GM19328 (cell line): ENCODE data around the gene CCDC179.

ENCODE experiments used
- ATAC-seq: cut with Tn5 transposase; IDR thresholded peaks from one replicate; pipeline ENCODE4 v1.9.1; 2021; ENCODE audit warnings: mild to moderate bottlenecking, moderate library complexity; ENCODE audit not compliant: unreplicated experiment

Gene CCDC179

DNA sequence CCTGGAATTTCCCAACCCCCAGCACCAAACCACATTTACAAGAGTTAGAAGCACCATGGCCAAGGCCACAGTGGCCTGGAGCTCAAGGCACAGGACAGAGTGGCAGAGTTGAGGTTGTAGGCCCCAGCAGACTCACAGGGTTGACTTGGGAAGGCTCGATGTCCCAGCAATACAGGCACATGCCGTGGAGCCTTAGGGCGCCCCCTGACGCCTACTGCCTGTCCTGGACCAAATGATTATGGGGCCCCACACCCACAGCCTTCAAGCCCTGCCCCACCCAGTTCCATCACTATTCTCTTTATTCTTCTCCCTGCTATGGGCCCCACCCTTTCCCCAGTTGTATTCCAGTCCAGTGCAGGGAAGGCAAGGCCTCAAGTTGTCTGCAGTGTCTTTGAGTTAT lies at the start of gene CCDC179:
CCDC179 (minus strand) TSS at position 234 of the 400 bp plus-strand sequence; CDS start at position 181, 53 bp downstream.
- no peak for ATAC-seq

GRCh38 chr11:22903782-22904181 lies 43.5 kb upstream of the CCDC179 start:
- no peak for ATAC-seq

DNA sequence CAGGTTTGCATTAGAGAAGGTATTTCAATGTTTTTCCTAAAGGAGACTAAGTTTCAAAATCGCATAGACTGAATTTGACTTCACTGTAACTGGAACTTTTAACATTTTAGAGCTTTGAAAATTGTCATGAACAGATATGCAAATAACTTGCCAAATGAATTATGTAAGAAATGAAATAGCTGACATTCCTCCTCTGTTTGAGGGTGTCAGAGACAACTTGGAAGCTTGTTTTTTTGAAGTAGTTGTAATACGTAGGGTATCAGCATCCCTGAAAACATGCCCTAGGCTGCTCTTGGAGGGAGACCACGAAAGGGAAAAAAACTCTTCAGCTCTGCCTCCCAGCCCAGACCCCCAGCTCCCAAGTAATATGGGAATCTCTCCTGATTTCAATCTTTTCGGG lies 41.3 kb upstream of the CCDC179 start:
- ATAC-seq: no peak

- no peak for ATAC-seq
Observed at GRCh38 chr11:22900764-22901486, 40.7 kb upstream of the CCDC179 start.

- ATAC-seq: no peak
Observed at GRCh38 chr11:22898036-22898435, 37.8 kb upstream of the CCDC179 start.

- ATAC-seq: no peak
Observed at GRCh38 chr11:22890227-22890626, 30.0 kb upstream of the CCDC179 start.

- ATAC-seq: no peak
Observed at GRCh38 chr11:22884217-22884616, 23.9 kb upstream of the CCDC179 start.

- ATAC-seq: no peak
Observed at GRCh38 chr11:22879630-22880029, 19.4 kb upstream of the CCDC179 start.

DNA sequence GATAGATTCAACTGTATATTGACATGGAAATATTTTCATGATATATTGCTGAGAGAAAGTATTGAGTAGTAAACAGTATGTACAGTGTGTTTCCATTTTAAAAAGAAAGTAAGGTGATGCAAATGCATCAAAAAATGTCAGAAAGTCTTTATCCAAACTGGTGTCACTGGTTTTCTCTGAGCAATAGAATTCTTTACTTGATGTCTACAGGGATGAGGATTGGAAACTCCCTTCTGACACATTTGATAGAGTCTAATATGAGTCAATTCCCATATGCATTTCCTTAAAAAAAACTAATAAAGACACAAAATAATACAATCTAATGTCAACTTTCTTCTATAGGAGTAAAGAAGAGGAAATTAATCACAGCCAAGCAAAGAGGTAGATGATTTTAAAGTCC lies 18.3 kb upstream of the CCDC179 start:
- no peak for ATAC-seq

DNA sequence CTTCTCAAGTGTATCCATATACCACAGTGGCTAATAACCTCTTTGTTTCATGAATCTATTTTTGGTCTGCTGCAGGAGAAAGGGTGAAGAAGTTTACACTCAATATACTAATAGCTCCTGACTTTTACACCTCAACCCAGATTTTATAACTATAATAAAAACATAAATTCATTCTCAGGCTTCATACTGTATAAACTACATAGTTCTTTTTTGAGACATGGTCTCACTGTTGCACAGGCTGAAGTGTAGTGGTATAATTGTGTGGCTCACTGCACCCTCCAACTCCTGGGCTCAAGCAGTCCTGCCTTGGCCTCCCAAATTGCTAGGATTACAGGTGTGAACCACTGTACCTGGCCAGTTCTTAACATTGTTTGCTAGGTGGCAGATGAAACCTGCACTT lies 17.8 kb upstream of the CCDC179 start:
- no peak for ATAC-seq

DNA sequence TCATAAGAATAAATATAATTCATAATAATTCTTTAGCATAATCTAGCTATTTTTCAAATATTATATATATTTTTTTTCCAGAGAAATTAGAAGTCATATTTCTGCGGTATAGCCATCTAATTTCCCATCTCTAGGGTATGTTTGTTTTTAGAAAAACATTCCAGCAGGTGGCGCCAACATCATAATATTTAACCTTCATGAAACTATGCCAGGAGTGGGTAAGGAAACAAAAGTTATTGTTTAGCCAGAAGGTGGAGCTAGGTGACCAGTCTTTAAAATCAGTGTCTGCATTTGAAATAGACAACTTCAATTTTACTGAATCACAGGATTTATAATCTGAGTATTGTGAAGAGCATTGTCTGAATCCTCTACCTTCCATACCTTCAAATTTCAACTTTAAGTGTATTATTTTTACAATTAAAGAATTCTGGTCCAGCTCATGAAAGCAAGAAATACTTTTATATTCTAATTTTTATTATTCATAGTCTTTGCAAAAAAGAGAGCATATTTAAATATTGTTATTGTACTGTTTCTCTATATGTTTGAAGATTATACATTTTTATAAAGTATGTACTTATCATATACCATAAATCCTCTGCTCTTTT lies 15.7 kb upstream of the CCDC179 start:
- peak; percentile 97 for ATAC-seq

DNA sequence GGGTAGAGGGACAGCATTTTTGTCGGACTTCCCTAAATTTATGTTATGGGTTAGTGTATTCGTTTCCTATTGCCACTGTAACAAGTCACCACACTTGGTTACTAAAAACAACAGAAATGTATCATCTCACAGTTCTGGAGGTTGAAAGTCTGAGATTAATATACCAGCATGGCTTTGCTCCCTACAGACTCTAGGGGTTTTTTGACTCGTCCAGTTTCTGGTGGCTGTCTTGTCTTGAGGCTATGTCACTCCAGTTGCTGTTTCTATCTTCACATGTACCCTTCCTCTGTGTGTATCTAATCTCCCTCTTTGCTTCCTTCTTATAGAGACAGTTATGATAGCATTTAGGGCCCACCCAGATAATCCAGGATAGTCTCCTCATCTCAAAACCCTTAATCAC lies 9.1 kb upstream of the CCDC179 start:
- ATAC-seq: no peak

DNA sequence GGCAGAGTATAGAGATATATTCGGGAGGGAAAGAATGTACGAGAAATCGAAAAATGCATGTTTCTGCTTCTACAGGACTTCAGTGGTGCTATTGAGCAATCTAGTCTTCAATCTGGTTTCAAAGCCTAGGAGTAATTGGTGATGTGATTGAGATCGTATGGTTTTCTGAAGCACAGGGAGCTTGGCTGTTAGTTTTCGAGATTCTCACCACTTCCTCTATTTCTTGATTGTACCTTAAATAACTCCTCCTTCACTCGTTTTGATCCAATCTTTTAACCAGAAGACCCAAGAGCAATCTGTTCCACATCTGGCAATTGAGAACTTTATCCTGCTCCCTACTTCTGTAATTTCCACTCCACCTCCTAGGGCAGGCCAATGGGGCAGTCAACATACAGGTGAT lies 518 bp downstream of the CCDC179 start:
- no peak for ATAC-seq

GRCh38 chr11:22851477-22851876 lies 8.8 kb downstream of the CCDC179 start:
- ATAC-seq: no peak

- no peak for ATAC-seq
Observed at GRCh38 chr11:22846726-22847125, 13.5 kb downstream of the CCDC179 start.

DNA sequence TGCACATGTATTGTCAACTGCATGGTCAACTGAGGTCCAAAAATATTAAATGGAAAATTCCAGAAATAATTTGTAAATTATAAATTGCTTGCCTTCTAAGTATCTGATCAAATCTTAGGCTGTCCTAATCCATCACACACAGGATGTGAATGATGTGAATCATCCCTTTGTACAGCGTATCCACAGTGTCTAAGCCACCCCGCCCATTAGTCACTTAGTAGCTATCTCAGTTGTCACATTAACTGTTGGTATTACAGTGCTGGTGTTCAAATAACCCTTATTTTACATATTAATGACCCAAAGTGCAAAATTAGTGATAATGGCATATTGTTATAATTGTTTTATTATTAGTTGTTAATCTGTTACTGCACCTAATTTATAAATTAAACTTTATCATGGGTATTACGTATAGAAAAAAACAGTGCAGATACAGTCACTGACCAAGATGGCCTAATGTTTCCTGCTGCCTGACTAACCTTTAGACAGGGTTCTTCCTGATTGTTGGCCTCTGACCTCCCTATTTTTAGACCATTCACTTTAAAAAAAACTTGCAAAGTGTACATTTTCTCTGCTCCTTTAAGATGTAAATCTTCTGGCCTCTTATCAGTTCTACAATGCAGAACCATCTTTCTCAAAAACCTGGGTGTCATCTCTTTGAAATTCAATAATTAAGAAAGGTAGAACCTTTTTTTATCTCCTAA lies 27.8 kb downstream of the CCDC179 start:
- no peak for ATAC-seq

DNA sequence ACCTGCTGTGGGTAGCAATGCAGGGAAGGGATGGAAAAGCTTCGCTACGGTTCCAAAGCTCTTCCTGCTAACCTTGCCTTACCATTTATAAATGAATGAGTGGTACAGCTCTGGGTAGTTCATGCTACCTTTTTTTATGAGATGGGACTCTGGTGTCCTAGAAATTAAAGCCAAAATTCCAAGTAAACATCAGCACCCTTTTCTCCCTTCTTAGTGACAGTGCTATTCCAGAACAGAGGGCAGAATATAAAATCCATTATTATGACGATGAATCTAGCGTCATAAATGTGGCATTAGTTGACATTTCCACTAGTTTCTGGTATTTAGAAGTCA lies 30.2 kb downstream of the CCDC179 start:
- ATAC-seq: no peak

GRCh38 chr11:22829231-22830081 lies 30.8 kb downstream of the CCDC179 start, which contains the start of gene SVIP:
SVIP (minus strand) TSS chr11:22829801; CDS start chr11:22829748, 53 bp downstream.
- ATAC-seq: peak; percentile 96

- no peak for ATAC-seq
Observed at GRCh38 chr11:22828373-22828772, 31.9 kb downstream of the CCDC179 start.

DNA sequence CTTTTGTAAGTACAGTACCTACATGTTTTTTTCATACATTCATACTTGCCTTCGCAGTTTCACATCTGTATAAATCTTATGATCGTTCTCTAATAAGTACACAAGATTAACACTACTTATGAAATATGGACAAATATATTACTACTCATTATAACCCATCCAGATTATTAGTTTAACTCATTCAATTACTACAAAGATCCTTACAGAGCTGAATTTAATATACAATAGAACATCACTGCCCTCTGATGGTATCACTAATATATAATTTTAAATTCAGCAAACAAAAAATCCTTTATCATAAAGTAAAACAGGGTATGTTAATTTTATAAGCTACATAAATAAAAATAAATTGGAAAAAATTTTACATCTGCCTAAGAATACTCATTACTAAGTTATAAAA lies 38.1 kb downstream of the CCDC179 start:
- ATAC-seq: no peak

DNA sequence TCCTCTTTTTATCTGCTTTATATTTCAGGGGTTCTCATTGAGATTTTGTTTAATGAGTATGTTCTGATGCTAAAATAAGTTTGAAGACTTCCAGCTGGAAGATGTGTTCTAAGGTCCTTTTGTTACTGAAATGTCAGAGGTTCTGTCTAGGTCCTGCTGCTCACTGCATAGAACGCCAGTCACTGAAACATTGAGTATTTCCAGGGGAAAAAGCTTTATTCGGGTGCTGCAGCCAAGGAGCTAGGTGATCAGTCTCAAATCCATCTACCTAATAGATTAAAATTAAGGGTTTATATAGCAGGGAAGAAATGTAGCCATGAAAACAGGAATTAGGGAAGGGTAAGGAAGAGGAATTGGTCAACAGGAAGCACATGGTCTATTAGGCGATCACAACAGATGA lies 50.4 kb downstream of the CCDC179 start:
- no peak for ATAC-seq
